HepG2 (cell line): ENCODE measurements around the gene TEKTIP1. TPM values are rescaled to one million over a fixed set of nuclear protein-coding genes. Genes with fewer than 3 reads are reported as not detected.

ENCODE experiments used
- CBX2 ChIP-seq, 2 experiments: fragments of 200-600 bp in 1 of 2; sonication (generic); formaldehyde crosslinking in 1 of 2; IDR thresholded peaks; 2 replicates each; pipeline versions ENCODE4 v1.7.0 to v1.8.1; 2018 to 2022; ENCODE audit warnings: low read depth in 2 of 2, low read length in 1 of 2, mild to moderate bottlenecking in 1 of 2, missing genetic modification reagents in 1 of 2
- HNRNPUL1 ChIP-seq: fragments of 200-400 bp; formaldehyde crosslinking; IDR thresholded peaks from 2 replicates; pipeline ENCODE4 v1.6.1; 2017; ENCODE audit warnings: low read depth, mild to moderate bottlenecking, low read length, moderate library complexity
- KAT2B ChIP-seq: fragments of 150-350 bp; IDR thresholded peaks from 2 replicates; pipeline ENCODE4 v1.6.1; 2014; ENCODE audit warnings: low read depth, low read length, borderline replicate concordance
- KDM3A ChIP-seq: IDR thresholded peaks from 2 replicates; pipeline ENCODE4 v1.6.1; 2018; ENCODE audit warnings: low read depth, missing compliant biosample characterization
- KLF11 ChIP-seq: IDR thresholded peaks from 2 replicates; pipeline ENCODE4 v1.6.1; 2016; ENCODE audit warnings: missing compliant biosample characterization
- KLF12 ChIP-seq: sonication (generic); formaldehyde crosslinking; IDR thresholded peaks from 2 replicates; pipeline ENCODE4 v1.4.0; 2020; ENCODE audit warnings: missing genetic modification reagents, borderline replicate concordance
- MAX ChIP-seq: IDR thresholded peaks from 2 replicates; pipeline ENCODE4 v1.6.1; 2012; ENCODE audit warnings: inconsistent platforms
- RARA ChIP-seq: IDR thresholded peaks from 2 replicates; pipeline ENCODE4 v1.6.1; 2016; ENCODE audit warnings: missing genetic modification reagents, missing compliant biosample characterization
- REST ChIP-seq, 2 experiments: IDR thresholded peaks; 2 replicates each; pipeline ENCODE4 v1.6.1; 2011 to 2012; ENCODE audit warnings: low read length in 2 of 2, borderline replicate concordance in 1 of 2, low read depth in 1 of 2, mild to moderate bottlenecking in 1 of 2, moderate library complexity in 1 of 2
- RNF2 ChIP-seq: fragments of 450-650 bp; conservative IDR thresholded peaks from 2 replicates; pipeline ENCODE4 v1.6.1; 2016; ENCODE audit warnings: low read depth
- SCMH1 ChIP-seq: sonication (generic); formaldehyde crosslinking; IDR thresholded peaks from 2 replicates; pipeline ENCODE4 v1.9.0; 2021; ENCODE audit warnings: missing genetic modification reagents, mild to moderate bottlenecking, borderline replicate concordance
- TAF1 ChIP-seq: sonication (generic); formaldehyde crosslinking; IDR thresholded peaks from 2 replicates; pipeline ENCODE4 v1.4.0; 2020; ENCODE audit warnings: missing genetic modification reagents
- XRCC5 ChIP-seq: fragments of 200-400 bp; formaldehyde crosslinking; optimal IDR thresholded peaks from 2 replicates; pipeline ENCODE3; 2017; ENCODE audit warnings: mild to moderate bottlenecking, low read length
- YEATS4 ChIP-seq: sonication (generic); formaldehyde crosslinking; IDR thresholded peaks from 2 replicates; pipeline ENCODE4 v1.4.0; 2020; ENCODE audit warnings: missing genetic modification reagents, borderline replicate concordance
- ZBTB14 ChIP-seq: sonication (generic); formaldehyde crosslinking; IDR thresholded peaks from 2 replicates; pipeline ENCODE4 v1.4.0; 2020; ENCODE audit warnings: missing genetic modification reagents
- ZBTB21 ChIP-seq: sonication (generic); formaldehyde crosslinking; IDR thresholded peaks from 2 replicates; pipeline ENCODE4 v1.4.0; 2020; ENCODE audit warnings: missing genetic modification reagents
- ZFP36L2 ChIP-seq: sonication (generic); formaldehyde crosslinking; IDR thresholded peaks from 2 replicates; pipeline ENCODE4 v1.4.0; 2020; ENCODE audit warnings: missing genetic modification reagents
- ZFP41 ChIP-seq: sonication (generic); formaldehyde crosslinking; IDR thresholded peaks from 2 replicates; pipeline ENCODE4 v1.4.0; 2020; ENCODE audit warnings: mild to moderate bottlenecking, missing genetic modification reagents, borderline replicate concordance
- ZMAT5 ChIP-seq: sonication (generic); formaldehyde crosslinking; IDR thresholded peaks from 2 replicates; pipeline ENCODE4 v1.5.0; 2020; ENCODE audit warnings: mild to moderate bottlenecking, low read depth, missing genetic modification reagents, borderline replicate concordance
- ZNF326 ChIP-seq: sonication (generic); formaldehyde crosslinking; IDR thresholded peaks from 2 replicates; pipeline ENCODE4 v1.4.0; 2020; ENCODE audit warnings: missing genetic modification reagents, borderline replicate concordance
- ZNF639 ChIP-seq: conservative IDR thresholded peaks from 2 replicates; pipeline ENCODE4 v1.6.1; 2018; ENCODE audit warnings: missing genetic modification reagents
- ZNF737 ChIP-seq: sonication (generic); formaldehyde crosslinking; IDR thresholded peaks from 2 replicates; pipeline ENCODE4 v1.5.0; 2020; ENCODE audit warnings: missing genetic modification reagents, mild to moderate bottlenecking, borderline replicate concordance
- polyA plus RNA-seq, 8 experiments: library from polyadenylated mRNA; depleted of rRNA in 3 of 8; stranded (reverse) in 7 of 8; unstranded in 1 of 8; fragments of >200 nt; fragmentation: Illumina TruSeq in 4 of 8; extraction: Trizol in 4 of 8; gene quantifications; 2 replicates each; pipeline versions ENCODE4 v1.2.1 to v1.2.3, GENCODE V29; 2011 to 2016; ENCODE audit warnings: low read depth in 4 of 8, missing spikeins in 1 of 8, mixed read lengths in 1 of 8; ENCODE audit not compliant: insufficient read depth in 1 of 8
- total RNA-seq, 5 experiments: library from RNA; depleted of rRNA; stranded (reverse); fragments of >200 nt; fragmentation: Illumina TruSeq; extraction: Trizol; gene quantifications; 2 replicates each; pipeline ENCODE4 v1.2.3, GENCODE V29; 2016; ENCODE audit warnings: low read depth in 1 of 5
- TF ChIP-seq, protein P1 (sequence below): sonication (generic); formaldehyde crosslinking; IDR thresholded peaks from 2 replicates; pipeline ENCODE4 v1.5.0; 2020; ENCODE audit warnings: mild to moderate bottlenecking, missing genetic modification reagents, moderate library complexity

TEKTIP1 gene
- total and polyA plus RNA-seq, 2 of the 13 experiments (the other 11 are each of a cell fraction or from before 2014, with no cell fraction given), result not detected

DNA sequence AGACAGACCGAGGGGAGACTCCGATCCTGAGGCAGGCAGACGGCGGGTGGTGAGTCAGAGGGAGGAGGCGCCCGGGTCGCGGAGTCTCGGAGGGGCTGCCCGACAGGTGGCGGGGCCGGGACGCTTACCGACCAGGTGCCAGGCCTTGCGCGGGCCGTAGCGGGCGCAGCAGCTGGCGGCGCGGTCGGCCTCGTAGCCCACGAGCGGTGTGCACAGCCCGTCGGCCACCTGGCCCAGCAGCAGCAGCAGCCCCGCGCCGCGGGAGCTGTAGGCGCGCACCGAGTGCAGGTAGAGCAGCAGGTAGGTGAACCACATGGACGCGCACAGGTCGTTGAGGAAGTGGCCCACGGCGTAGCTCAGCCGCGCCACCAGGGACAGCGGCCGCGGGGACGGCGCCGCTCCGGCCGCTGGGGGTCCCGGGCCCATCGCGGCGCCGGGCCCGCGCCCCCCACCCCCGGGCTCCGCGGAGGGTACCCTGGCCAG is 18.0 kb downstream of the TEKTIP1 start (continued):
- TF ChIP-seq, protein P1, sequence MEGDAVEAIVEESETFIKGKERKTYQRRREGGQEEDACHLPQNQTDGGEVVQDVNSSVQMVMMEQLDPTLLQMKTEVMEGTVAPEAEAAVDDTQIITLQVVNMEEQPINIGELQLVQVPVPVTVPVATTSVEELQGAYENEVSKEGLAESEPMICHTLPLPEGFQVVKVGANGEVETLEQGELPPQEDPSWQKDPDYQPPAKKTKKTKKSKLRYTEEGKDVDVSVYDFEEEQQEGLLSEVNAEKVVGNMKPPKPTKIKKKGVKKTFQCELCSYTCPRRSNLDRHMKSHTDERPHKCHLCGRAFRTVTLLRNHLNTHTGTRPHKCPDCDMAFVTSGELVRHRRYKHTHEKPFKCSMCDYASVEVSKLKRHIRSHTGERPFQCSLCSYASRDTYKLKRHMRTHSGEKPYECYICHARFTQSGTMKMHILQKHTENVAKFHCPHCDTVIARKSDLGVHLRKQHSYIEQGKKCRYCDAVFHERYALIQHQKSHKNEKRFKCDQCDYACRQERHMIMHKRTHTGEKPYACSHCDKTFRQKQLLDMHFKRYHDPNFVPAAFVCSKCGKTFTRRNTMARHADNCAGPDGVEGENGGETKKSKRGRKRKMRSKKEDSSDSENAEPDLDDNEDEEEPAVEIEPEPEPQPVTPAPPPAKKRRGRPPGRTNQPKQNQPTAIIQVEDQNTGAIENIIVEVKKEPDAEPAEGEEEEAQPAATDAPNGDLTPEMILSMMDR, result peak; percentile 35
- TF ChIP-seq ZBTB14 (no peak), ZNF639 (CRISPR knock-in tag) (no peak), ZFP41 (CRISPR knock-in tag) (no peak), XRCC5 (no peak), MAX (peak; percentile 10), ZNF737 (CRISPR knock-in tag) (no peak), TAF1 (CRISPR knock-in tag) (no peak), RARA (CRISPR knock-in tag) (no peak), KAT2B (no peak), HNRNPUL1 (no peak), ZFP36L2 (CRISPR knock-in tag) (no peak), ZNF326 (CRISPR knock-in tag) (no peak), KLF11 (CRISPR knock-in tag) (no peak), SCMH1 (no peak), ZMAT5 (no peak), REST (IDR thresholded peaks at IDR 0.05; ENCODE audit: borderline replicate concordance in 1 of 2, low read depth in 1 of 2, low read length in 2 of 2) (peak in 1 of 2 experiments; percentile 22; a peak in 2 of 4 replicates), KDM3A (no peak), ZBTB21 (CRISPR knock-in tag) (no peak), KLF12 (CRISPR knock-in tag) (no peak), RNF2 (no peak), YEATS4 (CRISPR knock-in tag) (no peak), CBX2 (IDR thresholded peaks at IDR 0.05; ENCODE audit: low read depth, low read length) (no peak), CBX2 (CRISPR knock-in tag; IDR thresholded peaks at IDR 0.05; ENCODE audit: low read depth) (no peak)
